AG10803 (cell line): ENCODE data around the gene PTPRU.

Experiments used
- DNase-seq: peaks from one replicate; pipeline ENCODE4 v3.0.0; 2010; ENCODE audit warnings: low read depth
- H3K4me3 ChIP-seq: 2 replicates; pipeline ENCODE4 v1.5.1; 2011; ENCODE audit warnings: mild to moderate bottlenecking, low read length, control low read depth
- TF ChIP-seq, protein P1 (sequence below): conservative IDR thresholded peaks from 2 replicates; pipeline ENCODE4 v1.5.1; 2011; ENCODE audit warnings: mild to moderate bottlenecking, low read length, control low read depth, inconsistent platforms

PTPRU gene

GRCh38 chr1:29258189-29258975 is 22.1 kb downstream of the PTPRU start:
- TF ChIP-seq, protein P1, sequence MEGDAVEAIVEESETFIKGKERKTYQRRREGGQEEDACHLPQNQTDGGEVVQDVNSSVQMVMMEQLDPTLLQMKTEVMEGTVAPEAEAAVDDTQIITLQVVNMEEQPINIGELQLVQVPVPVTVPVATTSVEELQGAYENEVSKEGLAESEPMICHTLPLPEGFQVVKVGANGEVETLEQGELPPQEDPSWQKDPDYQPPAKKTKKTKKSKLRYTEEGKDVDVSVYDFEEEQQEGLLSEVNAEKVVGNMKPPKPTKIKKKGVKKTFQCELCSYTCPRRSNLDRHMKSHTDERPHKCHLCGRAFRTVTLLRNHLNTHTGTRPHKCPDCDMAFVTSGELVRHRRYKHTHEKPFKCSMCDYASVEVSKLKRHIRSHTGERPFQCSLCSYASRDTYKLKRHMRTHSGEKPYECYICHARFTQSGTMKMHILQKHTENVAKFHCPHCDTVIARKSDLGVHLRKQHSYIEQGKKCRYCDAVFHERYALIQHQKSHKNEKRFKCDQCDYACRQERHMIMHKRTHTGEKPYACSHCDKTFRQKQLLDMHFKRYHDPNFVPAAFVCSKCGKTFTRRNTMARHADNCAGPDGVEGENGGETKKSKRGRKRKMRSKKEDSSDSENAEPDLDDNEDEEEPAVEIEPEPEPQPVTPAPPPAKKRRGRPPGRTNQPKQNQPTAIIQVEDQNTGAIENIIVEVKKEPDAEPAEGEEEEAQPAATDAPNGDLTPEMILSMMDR, result no peak
- DNase-seq, result no peak
- H3K4me3 ChIP-seq, result no peak overlapping the region

GRCh38 chr1:29258976-29259801 is 22.9 kb downstream of the PTPRU start:
- peak overlapping the region; percentile 53 for H3K4me3 ChIP-seq
- no peak for DNase-seq
- TF ChIP-seq, protein P1, result no peak

- DNase-seq, result no peak
- H3K4me3 ChIP-seq, result peak overlapping the region; percentile 53
- TF ChIP-seq, protein P1, result no peak
These were observed 23.6 kb downstream of the PTPRU start for GRCh38 chr1:29259802-29260441.

GRCh38 chr1:29260531-29260930 is 24.2 kb downstream of the PTPRU start:
- H3K4me3 ChIP-seq, result peak overlapping the region; percentile 53
- TF ChIP-seq, protein P1, result no peak
- no peak for DNase-seq

- peak; percentile 61 for DNase-seq
- H3K4me3 ChIP-seq, result no peak overlapping the region
- TF ChIP-seq, protein P1, result no peak
These were observed 28.6 kb downstream of the PTPRU start for GRCh38 chr1:29264773-29265389.

GRCh38 chr1:29266912-29267311 is 30.6 kb downstream of the PTPRU start:
- no peak overlapping the region for H3K4me3 ChIP-seq
- TF ChIP-seq, protein P1, result no peak
- DNase-seq, result no peak
